SK-N-SH treated with all-trans-retinoic acid at 6 μM for 48 hours (cell line): ENCODE data around the gene SLC10A6.

Experiments
- ATAC-seq: fragments of 200-7000 bp; cut with Tn5 transposase; 3 replicates; pipeline ENCODE4 v1.9.1; 2020; ENCODE audit warnings: mild to moderate bottlenecking, moderate library complexity
- BACH2 ChIP-seq: fragments of 250-450 bp; sonication (Bioruptor Pico); IDR thresholded peaks from 2 replicates; pipeline ENCODE4 v1.9.0; 2021; ENCODE audit warnings: mild to moderate bottlenecking, borderline replicate concordance
- GLIS3 ChIP-seq: fragments of 250-450 bp; sonication (Bioruptor Pico); IDR thresholded peaks from 2 replicates; pipeline ENCODE4 v1.5.0; 2020; ENCODE audit warnings: mild to moderate bottlenecking, moderate library complexity
- ISL1 ChIP-seq: fragments of 250-450 bp; sonication (Bioruptor Pico); IDR thresholded peaks from 2 replicates; pipeline ENCODE4 v2.1.2; 2022; ENCODE audit warnings: mild to moderate bottlenecking, moderate library complexity
- OSR1 ChIP-seq: fragments of 250-450 bp; sonication (Bioruptor Pico); IDR thresholded peaks from 2 replicates; pipeline ENCODE4 v1.8.0; 2022; ENCODE audit warnings: moderate library complexity, mild to moderate bottlenecking, inconsistent platforms
- PATZ1 ChIP-seq: fragments of 250-450 bp; sonication (Bioruptor Pico); IDR thresholded peaks from 2 replicates; pipeline ENCODE4 v1.8.0; 2020; ENCODE audit warnings: mild to moderate bottlenecking, moderate library complexity, borderline replicate concordance
- POU6F1 ChIP-seq: fragments of 250-450 bp; sonication (Bioruptor Pico); IDR thresholded peaks from 2 replicates; pipeline ENCODE4 v1.8.0; 2021; ENCODE audit warnings: low read depth, mild to moderate bottlenecking, moderate library complexity, borderline replicate concordance
- PPARA ChIP-seq: fragments of 250-450 bp; sonication (Bioruptor Pico); IDR thresholded peaks from 2 replicates; pipeline ENCODE4 v1.5.0; 2020; ENCODE audit warnings: mild to moderate bottlenecking, borderline replicate concordance
- RARB ChIP-seq: fragments of 250-450 bp; sonication (Bioruptor Pico); IDR thresholded peaks from 2 replicates; pipeline ENCODE4 v1.8.0; 2021; ENCODE audit warnings: mild to moderate bottlenecking, moderate library complexity
- SNAI2 ChIP-seq: fragments of 250-450 bp; sonication (Bioruptor Pico); IDR thresholded peaks from 2 replicates; pipeline ENCODE4 v1.5.0; 2020; ENCODE audit warnings: mild to moderate bottlenecking, moderate library complexity
- TCF4 ChIP-seq: fragments of 250-450 bp; sonication (Bioruptor Pico); IDR thresholded peaks from 2 replicates; pipeline ENCODE4 v1.8.0; 2021; ENCODE audit warnings: mild to moderate bottlenecking, moderate library complexity, borderline replicate concordance
- TOX ChIP-seq: fragments of 250-450 bp; sonication (Bioruptor Pico); IDR thresholded peaks from 2 replicates; pipeline ENCODE4 v1.8.0; 2021; ENCODE audit warnings: mild to moderate bottlenecking, moderate library complexity, borderline replicate concordance
- TSHZ2 ChIP-seq: fragments of 250-450 bp; sonication (Bioruptor Pico); IDR thresholded peaks from 2 replicates; pipeline ENCODE4 v1.5.0; 2020; ENCODE audit warnings: mild to moderate bottlenecking, moderate library complexity
- ZC3H10 ChIP-seq: fragments of 250-450 bp; sonication (Bioruptor Pico); IDR thresholded peaks from 2 replicates; pipeline ENCODE4 v1.5.1; 2021; ENCODE audit warnings: mild to moderate bottlenecking, moderate library complexity
- ZFP3 ChIP-seq: fragments of 250-450 bp; sonication (Bioruptor Pico); IDR thresholded peaks from 2 replicates; pipeline ENCODE4 v1.5.0; 2020; ENCODE audit warnings: mild to moderate bottlenecking, moderate library complexity
- ZFP30 ChIP-seq: fragments of 450-650 bp; formaldehyde crosslinking; IDR thresholded peaks from 2 replicates; pipeline ENCODE4 v1.5.0; 2022; ENCODE audit warnings: mild to moderate bottlenecking, moderate library complexity
- ZNF70 ChIP-seq: fragments of 450-650 bp; formaldehyde crosslinking; IDR thresholded peaks from 2 replicates; pipeline ENCODE4 v1.5.0; 2020; ENCODE audit warnings: mild to moderate bottlenecking, moderate library complexity
- ZNF8 ChIP-seq: fragments of 450-650 bp; formaldehyde crosslinking; IDR thresholded peaks from 2 replicates; pipeline ENCODE4 v1.5.0; 2020; ENCODE audit warnings: mild to moderate bottlenecking, moderate library complexity

Gene SLC10A6

GRCh38 chr4:86818211-86818610, 31.0 kb downstream of the SLC10A6 start:
- TF ChIP-seq ZNF8 (CRISPR knock-in tag) (no peak), TCF4 (no peak), POU6F1 (CRISPR knock-in tag) (no peak), ZC3H10 (CRISPR knock-in tag) (no peak), RARB (CRISPR knock-in tag) (no peak), PATZ1 (no peak), ISL1 (CRISPR knock-in tag) (no peak), TSHZ2 (CRISPR knock-in tag) (no peak), GLIS3 (CRISPR knock-in tag) (no peak)
- no peak for ATAC-seq

- peak; percentile 48; the same call in 1 of the 3 replicates for ATAC-seq
- TF ChIP-seq ISL1 (CRISPR knock-in tag) (no peak), POU6F1 (CRISPR knock-in tag) (no peak), ZFP30 (CRISPR knock-in tag) (no peak), ZNF8 (CRISPR knock-in tag) (no peak), ZNF70 (CRISPR knock-in tag) (no peak), SNAI2 (no peak), OSR1 (no peak), BACH2 (no peak)
Measured at GRCh38 chr4:86816501-86817273, 32.5 kb downstream of the SLC10A6 start.

- TF ChIP-seq TOX (CRISPR knock-in tag): no peak
- TF ChIP-seq ZFP3 (CRISPR knock-in tag): no peak
- TF ChIP-seq PPARA (CRISPR knock-in tag): no peak
- TF ChIP-seq GLIS3 (CRISPR knock-in tag): no peak
- TF ChIP-seq ZNF8 (CRISPR knock-in tag): no peak
- no peak for TF ChIP-seq ZFP30 (CRISPR knock-in tag)
- TF ChIP-seq TSHZ2 (CRISPR knock-in tag): no peak
- TF ChIP-seq POU6F1 (CRISPR knock-in tag): no peak
- TF ChIP-seq PATZ1: no peak
- no peak for TF ChIP-seq OSR1
- no peak for TF ChIP-seq ZC3H10 (CRISPR knock-in tag)
- TF ChIP-seq BACH2: no peak
- no peak for TF ChIP-seq SNAI2
- TF ChIP-seq, all 23 proteins: peak for 0
- ATAC-seq: no peak
Measured at GRCh38 chr4:86815653-86816052, 33.5 kb downstream of the SLC10A6 start.
